UCSD-AML1 (cell line): Measurements from ENCODE around the gene OPN5.
"Not testable (repeated sequence)": the region's sequence is repeated elsewhere in the genome, so short reads cannot be mapped to it uniquely, and the experiment has no call there.

Experiments
- DNase-seq: peaks from one replicate; lab custom pipeline; 2025; ENCODE audit not compliant: unreplicated experiment; lab: John Stamatoyannopoulos, UW

Gene OPN5, protein sequence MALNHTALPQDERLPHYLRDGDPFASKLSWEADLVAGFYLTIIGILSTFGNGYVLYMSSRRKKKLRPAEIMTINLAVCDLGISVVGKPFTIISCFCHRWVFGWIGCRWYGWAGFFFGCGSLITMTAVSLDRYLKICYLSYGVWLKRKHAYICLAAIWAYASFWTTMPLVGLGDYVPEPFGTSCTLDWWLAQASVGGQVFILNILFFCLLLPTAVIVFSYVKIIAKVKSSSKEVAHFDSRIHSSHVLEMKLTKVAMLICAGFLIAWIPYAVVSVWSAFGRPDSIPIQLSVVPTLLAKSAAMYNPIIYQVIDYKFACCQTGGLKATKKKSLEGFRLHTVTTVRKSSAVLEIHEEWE

DNA sequence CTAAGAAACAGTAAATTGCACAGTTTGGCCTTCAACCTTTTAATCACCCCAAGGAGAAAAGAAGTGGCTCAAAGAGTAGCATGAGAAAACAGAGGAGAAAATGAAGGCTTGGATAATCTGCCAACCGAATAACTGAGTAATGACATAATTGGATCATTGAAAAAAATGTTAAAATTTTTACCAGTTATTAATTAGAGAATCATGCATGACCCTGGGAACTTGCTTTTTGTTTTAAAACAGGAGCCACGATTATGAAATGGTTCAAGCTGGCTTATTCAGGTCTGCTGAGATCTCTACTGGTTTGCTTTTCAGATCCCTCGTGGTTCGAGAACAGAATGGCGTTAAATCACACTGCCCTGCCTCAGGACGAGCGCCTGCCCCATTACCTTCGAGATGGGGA is at the start of gene OPN5:
Gene OPN5 (plus strand): TSS at position 301 of the 400 bp plus-strand sequence. CDS start 35 bp downstream, at position 336.
- no peak for DNase-seq

- no peak for DNase-seq
Measured at GRCh38 chr6:47733879-47734558, 47.8 kb upstream of the OPN5 start.

- no peak for DNase-seq
Measured at GRCh38 chr6:47734831-47735481, 46.9 kb upstream of the OPN5 start.

GRCh38 chr6:47736083-47736700 is 45.6 kb upstream of the OPN5 start:
- DNase-seq = no peak

DNA sequence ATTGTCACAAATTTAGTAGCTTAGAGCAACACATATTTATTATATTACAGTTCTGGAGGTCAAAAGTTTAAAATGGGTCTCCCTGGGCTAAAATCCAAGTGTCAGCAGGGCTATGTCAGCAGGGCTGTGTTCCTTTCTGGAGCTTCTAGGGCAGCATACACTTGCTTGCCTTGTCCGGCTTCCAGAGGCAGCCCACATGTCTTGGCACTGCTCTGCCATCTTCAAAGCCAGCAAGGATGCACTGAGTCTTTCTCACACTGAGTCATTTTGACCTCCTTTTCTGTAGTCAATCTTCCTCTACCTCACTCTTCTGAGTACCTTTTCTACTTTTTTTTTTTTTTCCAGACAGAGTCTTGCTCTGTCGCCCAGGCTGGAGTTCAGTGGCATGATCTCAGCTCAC is 44.4 kb upstream of the OPN5 start:
- no peak for DNase-seq

- DNase-seq = no peak
Measured at GRCh38 chr6:47740714-47741113, 41.1 kb upstream of the OPN5 start.

- no peak for DNase-seq
Measured at GRCh38 chr6:47741807-47742206, 40.0 kb upstream of the OPN5 start.

- no peak for DNase-seq
Measured at GRCh38 chr6:47743744-47744143, 38.1 kb upstream of the OPN5 start.

- DNase-seq = not testable (repeated sequence)
Measured at GRCh38 chr6:47745269-47745668, 36.6 kb upstream of the OPN5 start.

DNA sequence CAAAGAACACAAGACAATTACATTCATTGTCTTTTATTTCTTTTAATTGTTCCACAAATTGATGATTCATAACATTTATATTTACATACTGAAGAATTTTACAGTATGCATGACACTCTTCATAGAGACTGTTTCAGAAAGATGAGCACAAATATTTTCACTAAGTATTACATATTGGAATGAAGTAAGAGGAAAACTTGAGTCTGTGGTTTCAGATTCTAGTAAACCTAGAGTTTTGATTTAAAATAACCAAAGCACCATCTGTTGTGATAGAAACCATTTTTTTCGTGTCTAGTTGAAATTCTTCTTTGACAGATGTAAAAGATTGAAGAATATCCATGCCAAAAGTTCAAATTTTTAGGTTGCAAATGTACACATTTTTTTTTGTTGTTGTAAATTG is 32.1 kb upstream of the OPN5 start:
- no peak for DNase-seq

DNA sequence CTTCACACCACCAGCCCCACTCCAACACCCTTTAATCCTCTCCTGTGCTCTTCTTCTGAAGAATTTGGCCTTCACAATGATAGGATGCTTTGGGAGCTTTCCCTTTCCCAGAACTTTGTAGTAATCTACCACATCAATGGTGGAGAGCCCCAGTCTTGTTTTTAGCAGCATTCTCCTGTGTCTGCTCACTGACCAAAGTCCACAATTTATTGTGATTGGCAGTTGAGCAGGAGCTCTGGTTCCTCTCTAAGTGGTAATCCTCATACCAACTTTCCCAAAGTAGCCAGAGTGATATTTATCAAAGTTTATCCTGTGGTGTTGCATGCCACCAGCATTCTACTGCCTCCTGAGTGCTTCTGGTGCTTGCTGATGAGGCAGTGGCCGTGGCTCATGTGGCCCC is 29.0 kb upstream of the OPN5 start:
- no peak for DNase-seq

GRCh38 chr6:47759364-47759763 is 22.5 kb upstream of the OPN5 start:
- DNase-seq = no peak

DNA sequence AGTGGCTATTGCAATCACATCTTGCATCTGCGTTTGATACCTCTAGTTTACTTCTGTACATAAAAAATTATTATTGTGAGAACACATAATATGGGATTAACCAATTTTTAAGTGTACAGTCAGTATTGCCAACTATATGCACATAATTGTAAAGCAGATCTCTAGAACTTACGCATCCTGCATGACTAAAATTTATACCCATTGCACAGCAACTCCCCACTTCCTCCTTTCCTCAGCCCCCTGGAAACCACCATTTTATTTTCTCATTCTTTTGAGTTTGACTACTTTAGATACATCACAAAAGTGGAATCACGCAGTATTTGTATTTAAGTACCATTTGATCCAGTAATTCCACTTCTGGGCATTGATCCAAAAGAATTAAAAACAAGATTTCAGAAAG is 19.3 kb upstream of the OPN5 start:
- DNase-seq = no peak

- no peak for DNase-seq
Measured at GRCh38 chr6:47766445-47766844, 15.4 kb upstream of the OPN5 start.

DNA sequence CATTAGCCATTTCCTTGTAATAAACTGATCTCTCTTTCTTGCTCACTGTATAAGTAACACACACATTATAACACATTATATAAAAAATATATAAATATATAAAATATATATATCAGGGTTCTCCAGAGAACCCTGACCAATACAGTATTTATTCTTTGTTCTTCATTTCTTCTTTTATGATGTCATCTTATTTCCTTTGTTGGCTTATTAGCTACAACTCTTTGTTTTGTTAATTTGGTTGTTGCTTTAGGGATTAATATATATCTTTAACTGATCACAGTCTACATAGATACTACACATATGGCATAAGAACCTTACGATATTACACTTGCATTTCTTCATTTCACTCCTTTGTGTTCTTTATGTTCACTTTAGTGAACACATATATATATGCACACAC is 14.7 kb upstream of the OPN5 start:
- no peak for DNase-seq

GRCh38 chr6:47769982-47770381 is 11.8 kb upstream of the OPN5 start:
- DNase-seq = no peak

DNA sequence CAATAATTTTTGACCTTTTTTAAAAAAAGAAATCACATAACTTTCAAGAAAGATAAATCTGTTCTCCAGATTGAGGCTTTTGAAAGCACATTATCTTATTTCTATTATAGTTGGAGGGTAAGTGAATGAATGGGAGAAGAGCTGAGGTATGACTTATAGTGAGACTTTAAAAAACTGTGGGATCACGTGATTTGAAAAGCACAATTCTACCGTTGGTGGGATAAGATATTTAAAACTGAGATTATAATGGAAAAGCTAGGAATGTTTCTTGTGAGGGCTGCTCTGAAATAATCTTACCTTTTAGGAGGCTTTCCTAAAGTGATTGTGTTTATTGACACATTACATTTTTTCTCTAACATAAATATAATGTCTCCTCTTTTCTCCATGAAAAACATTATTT is 9.5 kb upstream of the OPN5 start:
- DNase-seq = no peak

- no peak for DNase-seq
Measured at GRCh38 chr6:47773005-47773404, 8.8 kb upstream of the OPN5 start.

DNA sequence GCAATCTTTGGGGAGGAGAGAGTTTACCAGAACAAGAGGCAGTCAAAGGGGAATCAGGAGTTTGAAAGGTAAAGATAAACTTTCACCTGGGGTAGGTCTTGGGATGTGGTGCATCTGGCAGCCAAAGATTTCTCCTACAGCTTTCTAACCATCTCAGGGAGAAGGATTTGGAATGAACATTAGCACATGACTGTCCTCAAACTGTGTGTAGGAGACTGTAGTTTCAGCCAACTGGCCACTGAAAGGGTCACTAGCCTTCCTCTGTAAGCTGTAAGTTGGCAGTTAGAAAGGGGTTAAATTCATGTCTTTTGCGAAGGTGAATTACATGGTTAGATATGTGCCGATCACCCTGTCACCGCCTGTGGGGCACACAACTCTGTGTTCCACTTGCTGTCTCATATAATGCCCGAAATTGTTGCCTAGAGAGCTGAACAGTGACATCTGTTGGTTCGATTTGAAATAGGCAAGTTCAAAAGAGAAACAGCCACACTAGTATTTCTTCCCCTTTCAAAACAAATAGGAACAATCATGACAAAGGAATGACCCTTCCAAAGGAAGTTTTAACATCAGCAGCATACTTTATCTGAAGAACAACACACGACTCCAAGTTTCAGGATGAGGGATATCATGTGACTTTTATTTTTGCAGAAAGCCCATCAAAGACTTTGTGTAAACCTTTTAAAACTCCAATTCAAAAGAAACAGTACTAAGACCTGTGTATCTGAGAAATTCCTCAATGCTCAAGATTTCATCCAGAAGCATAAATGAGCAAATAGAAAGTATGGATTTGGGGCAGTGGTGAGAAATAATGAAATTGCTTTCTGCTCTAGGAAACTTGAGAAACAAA is 1.1 kb upstream of the OPN5 start:
- DNase-seq = peak; percentile 15

DNA sequence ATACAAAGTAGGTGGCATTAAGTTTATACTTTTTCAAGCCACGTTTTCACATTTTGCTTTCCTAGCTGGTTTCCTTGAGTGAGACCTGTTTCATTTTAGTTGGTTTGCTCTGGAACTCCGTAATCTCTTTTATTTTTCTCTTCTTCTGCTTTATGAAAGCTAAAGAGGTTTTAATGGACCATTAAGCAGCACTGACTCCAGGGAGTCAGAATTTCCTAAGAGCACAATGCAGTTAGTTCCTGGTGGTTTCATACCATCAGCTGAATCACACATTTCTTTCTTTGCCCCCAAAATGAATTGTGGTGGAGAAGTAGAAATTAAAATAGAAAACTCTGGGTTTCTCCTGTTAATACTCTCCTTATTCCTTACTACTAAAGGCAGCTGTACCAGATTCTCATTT is 3.4 kb downstream of the OPN5 start:
- no peak for DNase-seq
